Keratinocyte (primary cell): Measurements from ENCODE around the gene FRMPD4.

Source experiments
- EZH2 ChIP-seq: IDR thresholded peaks from one replicate; pipeline ENCODE4 v1.6.1; 2012; ENCODE audit warnings: inconsistent platforms, mild to moderate bottlenecking, low read length, moderate library complexity
- TF ChIP-seq, protein P1 (sequence below), 3 experiments: IDR thresholded peaks in 1 of 3; conservative IDR thresholded peaks in 1 of 3; optimal IDR thresholded peaks in 1 of 3; 2 replicates in 2 of 3; 3 replicates in 1 of 3; pipeline versions ENCODE3 to v1.5.1; 2011; ENCODE audit warnings: low read length in 3 of 3, mild to moderate bottlenecking in 3 of 3, moderate library complexity in 2 of 3, control low read depth in 1 of 3, inconsistent platforms in 1 of 3; ENCODE audit not compliant: insufficient read depth in 2 of 3; ENCODE audit errors: extremely low read depth in 1 of 3

DNA sequence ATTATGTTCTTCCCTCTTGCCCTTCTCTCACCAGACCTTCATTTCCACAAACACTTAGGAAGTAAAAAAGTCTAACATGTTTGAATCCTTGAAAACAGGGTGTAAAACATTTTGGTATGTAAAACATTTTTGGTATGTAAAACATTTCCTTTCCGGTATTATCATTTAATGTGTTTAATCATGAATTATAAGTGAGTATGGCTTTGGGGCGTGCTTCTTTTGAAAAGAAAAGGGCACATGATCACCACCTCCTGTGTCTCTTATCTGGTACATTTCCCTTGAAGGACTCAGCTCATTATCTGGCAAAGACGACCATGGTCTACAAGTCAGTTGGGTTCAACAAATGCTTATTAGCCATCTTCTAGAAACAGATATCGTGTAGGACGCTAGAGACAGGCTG, 283.6 kb downstream of the FRMPD4 start:
- TF ChIP-seq EZH2 = no peak
- TF ChIP-seq, protein P1, sequence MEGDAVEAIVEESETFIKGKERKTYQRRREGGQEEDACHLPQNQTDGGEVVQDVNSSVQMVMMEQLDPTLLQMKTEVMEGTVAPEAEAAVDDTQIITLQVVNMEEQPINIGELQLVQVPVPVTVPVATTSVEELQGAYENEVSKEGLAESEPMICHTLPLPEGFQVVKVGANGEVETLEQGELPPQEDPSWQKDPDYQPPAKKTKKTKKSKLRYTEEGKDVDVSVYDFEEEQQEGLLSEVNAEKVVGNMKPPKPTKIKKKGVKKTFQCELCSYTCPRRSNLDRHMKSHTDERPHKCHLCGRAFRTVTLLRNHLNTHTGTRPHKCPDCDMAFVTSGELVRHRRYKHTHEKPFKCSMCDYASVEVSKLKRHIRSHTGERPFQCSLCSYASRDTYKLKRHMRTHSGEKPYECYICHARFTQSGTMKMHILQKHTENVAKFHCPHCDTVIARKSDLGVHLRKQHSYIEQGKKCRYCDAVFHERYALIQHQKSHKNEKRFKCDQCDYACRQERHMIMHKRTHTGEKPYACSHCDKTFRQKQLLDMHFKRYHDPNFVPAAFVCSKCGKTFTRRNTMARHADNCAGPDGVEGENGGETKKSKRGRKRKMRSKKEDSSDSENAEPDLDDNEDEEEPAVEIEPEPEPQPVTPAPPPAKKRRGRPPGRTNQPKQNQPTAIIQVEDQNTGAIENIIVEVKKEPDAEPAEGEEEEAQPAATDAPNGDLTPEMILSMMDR (optimal IDR thresholded peaks at IDR 0.05 in 1 of 3, IDR thresholded peaks at IDR 0.05 in 1 of 3, conservative IDR thresholded peaks at IDR 0.05 in 1 of 3; ENCODE audit: extremely low read depth in 1 of 3, insufficient read depth in 2 of 3, low read length in 3 of 3) = no peak
